GM19372 (cell line): ENCODE results near the gene ZNF274.
"Not testable (repeated sequence)": the region's sequence is repeated elsewhere in the genome, so short reads cannot be mapped to it uniquely, and the experiment has no call there.

ENCODE experiments used
- ATAC-seq: cut with Tn5 transposase; IDR thresholded peaks from one replicate; pipeline ENCODE4 v1.9.1; 2021; ENCODE audit warnings: mild to moderate bottlenecking, low read depth, moderate library complexity; ENCODE audit not compliant: unreplicated experiment

Gene ZNF274

DNA sequence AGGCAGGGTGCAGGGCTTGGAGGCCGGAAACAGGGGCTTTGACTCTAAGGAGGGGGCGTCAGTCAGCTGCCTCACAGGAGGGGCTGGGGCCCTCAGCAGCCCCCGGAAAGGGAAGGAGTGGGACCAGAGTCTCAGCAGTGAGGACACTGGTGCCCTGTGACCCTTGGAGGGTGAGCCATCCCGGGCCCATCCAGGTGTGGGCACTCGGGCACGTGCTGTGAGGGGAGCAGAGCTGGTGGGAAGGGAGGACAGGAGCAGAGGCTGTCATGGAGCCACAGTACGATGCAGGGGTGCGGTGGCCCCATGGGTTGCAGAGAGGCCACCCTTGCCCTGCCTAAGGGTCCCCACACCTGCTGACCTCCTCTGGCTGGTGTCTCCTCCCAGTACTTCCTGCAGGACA, 26.7 kb downstream of the ZNF274 start:
- ATAC-seq = no peak

DNA sequence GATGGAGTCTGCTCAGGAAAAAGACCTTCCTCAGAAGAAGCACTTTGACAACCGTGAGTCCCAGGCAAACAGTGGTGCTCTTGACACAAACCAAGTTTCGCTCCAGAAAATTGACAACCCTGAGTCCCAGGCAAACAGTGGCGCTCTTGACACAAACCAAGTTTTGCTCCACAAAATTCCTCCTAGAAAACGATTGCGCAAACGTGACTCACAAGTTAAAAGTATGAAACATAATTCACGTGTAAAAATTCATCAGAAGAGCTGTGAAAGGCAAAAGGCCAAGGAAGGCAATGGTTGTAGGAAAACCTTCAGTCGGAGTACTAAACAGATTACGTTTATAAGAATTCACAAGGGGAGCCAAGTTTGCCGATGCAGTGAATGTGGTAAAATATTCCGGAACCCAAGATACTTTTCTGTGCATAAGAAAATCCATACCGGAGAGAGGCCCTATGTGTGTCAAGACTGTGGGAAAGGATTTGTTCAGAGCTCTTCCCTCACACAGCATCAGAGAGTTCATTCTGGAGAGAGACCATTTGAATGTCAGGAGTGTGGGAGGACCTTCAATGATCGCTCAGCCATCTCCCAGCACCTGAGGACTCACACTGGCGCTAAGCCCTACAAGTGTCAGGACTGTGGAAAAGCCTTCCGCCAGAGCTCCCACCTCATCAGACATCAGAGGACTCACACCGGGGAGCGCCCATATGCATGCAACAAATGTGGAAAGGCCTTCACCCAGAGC, 29.6 kb downstream of the ZNF274 start:
- no peak for ATAC-seq

DNA sequence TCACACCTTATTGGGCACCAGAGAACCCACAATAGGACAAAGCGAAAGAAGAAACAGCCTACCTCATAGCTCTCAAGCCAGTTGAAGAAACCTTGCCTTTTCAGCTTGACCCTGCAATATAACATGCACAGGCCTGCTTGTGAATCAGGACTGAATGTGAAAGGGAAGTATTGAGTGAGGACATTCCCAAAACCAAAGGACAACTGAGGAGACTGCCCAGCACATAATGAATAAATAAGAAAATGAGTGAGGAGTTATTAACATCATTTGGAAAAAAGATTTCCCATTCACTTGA, 30.2 kb downstream of the ZNF274 start:
- ATAC-seq = no peak

DNA sequence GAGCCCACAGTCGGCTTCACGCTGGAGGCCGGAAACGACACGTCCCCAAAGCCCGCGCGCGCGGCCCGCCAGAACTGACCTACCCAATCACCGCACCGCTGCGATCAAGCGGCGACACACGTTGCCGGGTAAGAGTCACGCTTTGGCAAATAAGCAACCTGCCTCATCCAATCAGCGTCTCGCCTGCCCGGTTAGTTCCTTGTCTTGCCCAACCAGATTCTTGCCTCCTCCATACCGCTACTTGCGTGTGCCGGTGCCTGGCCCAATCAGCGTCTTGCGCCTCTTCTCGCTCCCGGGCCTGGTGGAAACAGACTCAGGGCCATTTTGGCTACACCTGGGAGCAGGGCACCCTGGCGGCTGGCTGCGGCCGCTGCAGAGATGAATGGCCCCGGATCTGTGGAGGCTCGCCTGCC, 34.2 kb downstream of the ZNF274 start:
- no peak for ATAC-seq

DNA sequence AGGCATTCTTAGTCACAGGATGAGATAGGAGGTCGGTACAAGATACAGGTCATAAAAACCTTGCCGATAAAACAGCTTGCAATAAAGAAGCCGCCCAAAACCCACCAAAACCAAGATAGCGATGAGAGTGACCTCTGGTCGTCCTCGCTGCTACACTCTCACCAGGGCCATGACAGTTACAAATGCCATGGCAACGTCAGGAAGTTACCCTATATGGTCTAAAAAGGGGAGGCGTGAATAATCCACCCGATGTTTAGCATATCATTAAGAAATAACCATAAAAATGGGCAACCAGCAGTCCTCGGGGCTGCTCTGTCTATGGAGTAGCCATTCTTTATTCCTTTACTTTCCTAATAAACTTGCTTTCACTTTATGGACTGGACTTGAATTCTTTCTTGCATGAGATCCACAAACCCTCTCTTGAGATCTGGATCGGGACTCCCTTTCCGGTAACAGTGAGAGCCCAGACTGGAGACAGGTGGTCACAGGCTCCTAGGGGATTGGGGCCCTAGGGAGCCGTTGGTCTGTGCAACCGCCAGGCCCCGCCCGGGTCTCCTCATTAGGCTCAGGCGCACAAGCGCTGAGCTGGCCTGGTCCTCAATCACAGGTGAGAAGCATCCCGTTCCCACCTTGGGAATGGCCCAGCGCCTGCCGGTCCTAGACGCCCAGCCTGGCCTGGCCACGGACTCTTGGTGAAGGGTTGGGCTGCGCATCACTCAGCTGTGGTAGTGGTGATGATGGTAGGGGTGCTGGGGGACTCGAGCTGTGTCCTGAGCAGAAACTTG, 34.9 kb downstream of the ZNF274 start:
- ATAC-seq = no peak

DNA sequence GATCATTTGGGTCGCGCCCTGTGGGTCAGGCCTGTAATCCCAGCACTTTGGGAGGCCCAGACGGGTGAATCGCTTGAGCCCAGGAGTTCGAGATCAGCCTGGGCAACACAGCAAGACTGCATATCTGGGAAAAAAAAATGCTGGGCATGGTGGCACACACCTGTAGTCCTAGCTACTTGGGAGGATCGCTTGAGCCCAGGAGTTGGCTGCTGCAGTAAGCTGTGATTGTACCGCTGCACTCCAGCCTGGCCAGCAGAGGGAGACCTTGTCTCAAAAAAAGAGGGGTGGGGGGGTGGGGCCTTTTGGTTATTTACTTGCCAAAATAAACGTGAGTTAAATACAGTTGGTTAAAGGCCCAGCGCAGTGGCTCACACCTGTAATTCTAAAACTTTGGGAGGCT, 36.0 kb downstream of the ZNF274 start:
- ATAC-seq = no peak

DNA sequence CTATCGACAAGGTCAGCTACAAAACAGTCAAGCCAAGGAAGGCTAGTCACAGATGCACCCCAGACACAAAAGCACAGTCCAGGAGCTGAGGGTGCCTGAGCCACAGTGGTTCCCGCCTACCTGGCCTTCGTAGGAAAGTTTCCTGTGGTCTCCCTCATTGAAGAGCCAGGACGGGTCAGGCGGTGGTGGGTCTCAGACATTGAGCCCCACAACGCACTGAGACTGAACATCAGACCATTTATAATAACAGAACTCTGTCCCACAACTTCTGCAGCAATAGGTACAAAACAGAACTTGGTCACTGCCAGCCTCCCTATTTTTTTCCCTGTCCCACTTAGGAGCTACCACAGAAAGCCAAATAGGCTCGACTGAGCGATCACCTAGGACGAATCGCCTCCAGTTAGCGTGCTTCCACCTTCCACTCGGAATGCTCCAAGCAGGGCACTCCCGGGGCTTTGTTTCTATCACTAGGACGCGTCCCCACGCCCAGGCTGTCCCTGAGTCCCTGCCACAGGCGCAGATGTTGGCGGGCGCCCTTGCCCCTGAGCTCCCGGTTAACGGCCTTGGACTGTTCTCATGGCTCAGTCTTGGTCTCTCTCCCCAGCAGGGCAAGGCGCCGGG, 45.2 kb downstream of the ZNF274 start:
- no peak for ATAC-seq

DNA sequence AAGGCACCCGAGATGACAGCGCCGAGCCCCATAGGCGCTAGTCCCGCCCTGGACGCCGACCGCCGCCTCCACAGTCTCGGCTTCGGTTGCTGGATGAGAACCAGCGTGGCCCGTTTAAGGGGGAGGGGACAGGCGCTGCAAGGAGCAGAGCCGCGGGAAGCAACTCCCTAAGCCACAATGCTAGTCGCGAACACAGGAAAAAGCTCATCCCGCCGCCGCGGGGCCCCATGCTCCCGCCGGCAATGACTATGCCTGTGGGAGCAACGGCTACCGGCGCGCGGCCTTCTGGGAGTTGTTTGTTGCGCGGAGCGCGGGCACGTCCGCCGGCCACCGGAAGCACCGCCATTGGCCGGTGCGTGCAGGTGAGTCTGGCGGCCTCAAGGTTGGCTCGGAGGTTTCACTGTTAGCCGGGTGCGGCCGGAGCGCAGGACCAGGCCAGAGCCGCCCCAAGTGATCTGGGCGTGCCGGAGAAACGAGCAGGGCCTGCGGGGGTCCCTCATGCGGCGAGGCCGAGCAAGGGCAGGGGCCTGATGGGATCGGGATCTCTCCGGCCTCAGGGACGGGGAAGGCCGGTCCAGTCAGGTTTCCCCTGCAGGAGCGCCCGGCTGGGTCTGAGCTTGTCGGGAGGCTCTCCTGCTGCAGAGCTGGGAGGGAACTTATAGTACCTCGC, 45.9 kb downstream of the ZNF274 start, which contains the start of gene ZNF544:
ZNF544 (plus strand) TSS at position 330 of the 670 bp plus-strand sequence. CDS start 15,110 bp downstream, outside the sequence.
- ATAC-seq = peak; percentile 92

DNA sequence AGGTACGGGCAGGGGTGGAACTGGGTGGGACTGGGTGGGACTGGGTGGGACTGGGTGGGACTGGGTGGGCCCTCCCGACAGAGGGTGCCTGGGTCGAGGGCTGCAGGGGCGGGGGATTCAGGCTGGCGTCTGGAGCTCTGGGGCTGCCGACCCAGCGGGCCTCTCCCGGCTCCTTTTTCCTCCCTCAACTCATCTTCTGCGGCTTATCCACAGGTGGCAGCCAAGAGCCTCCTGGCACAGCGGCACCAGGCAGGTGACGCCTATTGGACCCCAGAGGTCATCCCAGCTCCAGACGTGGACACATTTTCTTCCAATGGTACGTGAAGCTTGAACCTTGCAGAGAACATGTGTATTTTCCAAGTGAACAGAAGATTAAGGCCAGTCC, 46.4 kb downstream of the ZNF274 start:
- no peak for ATAC-seq

DNA sequence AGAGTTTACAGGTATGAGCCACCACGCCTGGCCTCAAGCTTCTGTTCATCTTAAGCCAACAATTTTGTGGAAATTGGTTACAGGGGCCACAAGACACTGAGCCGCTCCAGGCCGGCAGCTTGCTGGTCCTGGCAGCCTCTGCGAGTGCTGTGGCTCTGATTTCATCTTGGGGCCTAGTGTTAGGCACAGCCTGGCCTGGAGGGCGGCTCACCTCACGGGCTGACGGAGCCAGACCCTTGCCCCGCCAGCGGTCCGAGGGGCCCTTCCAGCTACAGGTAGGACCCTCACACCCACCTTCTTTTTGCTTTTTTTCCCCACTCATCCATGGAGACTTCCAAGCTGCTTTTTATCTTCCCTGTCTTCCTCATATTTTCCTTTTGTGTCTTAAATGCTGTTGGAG, 54.5 kb downstream of the ZNF274 start:
- no peak for ATAC-seq

DNA sequence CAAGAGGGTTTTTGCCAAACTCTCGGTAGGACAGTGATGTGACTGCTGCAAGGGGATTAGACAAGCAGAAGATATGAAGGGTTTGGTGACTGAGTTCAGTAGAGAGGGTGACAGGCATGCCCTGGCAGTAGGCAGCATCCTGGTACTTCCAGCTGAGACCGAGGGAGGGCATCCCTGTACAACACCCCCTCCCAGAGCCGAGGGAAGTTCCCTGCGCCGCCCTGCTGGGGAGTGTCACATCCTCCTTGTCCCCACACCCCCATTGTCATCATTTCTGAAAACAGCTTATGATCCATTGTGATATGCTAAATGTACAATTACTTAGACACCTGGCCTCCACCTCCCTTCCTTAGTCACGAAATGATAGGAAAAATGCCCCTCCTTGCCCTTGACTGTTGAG, 60.5 kb downstream of the ZNF274 start:
- no peak for ATAC-seq

DNA sequence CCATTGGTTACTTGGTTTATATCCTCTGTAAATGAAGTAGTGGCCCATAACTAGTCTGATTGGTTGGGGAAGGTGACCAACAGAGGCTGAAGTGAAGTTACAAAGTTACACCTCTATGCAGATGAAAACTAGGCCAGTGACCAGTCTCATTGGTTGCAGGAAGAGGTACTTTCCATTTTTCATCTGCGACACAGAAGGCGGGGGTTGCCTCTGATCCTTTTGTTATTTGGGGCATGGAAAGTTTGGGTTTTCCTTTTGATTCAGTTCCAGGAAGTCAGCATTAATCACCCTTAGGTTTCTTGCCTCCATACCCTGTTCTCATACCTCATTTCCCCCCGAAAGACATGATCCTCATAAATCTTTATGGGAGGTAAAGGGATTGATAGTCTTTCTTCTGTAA, 66.0 kb downstream of the ZNF274 start:
- no peak for ATAC-seq

DNA sequence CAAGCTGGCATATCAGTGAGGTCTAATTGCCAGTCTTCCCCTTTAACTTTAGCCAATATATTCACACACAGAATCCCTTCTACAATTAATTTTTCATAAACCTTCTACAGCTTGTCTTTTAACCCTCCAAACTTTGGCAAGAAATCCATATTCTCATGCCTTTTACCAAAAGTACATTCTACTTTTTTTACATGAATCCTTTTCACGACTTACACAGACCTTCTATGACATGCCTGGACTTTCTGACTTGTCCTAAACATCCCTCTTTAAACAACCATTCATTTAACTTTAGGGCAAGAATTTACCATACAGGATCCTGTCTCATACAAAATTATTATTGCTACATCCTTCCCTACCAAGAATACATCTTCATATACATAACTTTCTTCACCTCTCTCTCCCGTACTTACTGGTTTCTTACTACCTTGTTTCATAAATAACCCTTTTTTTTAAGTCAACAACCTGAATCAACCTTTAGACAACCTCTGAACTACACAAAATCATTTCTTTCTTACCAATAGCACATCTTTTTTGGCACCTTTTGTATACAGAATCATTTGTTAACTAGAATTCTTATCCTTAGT, 69.3 kb downstream of the ZNF274 start:
- ATAC-seq = no peak

DNA sequence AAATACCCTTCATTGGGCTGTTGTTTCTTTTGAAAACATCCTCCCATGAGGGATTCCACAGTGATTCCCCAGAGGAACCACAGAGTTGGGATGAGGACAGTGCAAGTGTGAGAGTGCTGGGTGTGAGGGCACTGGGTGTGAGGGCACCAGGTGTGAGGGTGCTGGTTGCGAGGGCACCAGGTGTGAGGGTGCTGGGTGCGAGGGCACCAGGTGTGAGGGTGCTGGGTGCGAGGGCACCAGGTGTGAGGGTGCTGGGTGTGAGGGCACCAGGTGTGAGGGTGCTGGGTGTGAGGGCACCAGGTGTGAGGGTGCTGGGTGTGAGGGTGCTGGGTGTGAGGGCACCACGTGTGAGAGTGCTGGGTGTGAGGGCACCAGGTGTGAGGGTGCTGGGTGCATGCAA, 75.4 kb downstream of the ZNF274 start:
- ATAC-seq = not testable (repeated sequence)

DNA sequence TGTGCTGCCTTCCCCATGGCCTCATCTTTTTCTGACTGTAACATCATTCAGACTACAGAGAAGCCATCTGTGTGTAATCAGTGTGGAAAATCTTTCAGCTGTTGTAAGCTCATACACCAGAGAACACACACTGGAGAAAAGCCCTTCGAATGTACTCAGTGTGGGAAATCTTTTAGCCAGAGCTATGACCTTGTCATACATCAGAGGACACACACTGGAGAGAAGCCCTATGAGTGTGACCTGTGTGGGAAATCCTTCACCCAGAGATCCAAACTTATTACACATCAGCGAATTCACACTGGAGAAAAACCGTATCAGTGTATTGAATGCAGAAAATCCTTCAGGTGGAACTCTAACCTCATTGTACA, 78.7 kb downstream of the ZNF274 start:
- no peak for ATAC-seq

DNA sequence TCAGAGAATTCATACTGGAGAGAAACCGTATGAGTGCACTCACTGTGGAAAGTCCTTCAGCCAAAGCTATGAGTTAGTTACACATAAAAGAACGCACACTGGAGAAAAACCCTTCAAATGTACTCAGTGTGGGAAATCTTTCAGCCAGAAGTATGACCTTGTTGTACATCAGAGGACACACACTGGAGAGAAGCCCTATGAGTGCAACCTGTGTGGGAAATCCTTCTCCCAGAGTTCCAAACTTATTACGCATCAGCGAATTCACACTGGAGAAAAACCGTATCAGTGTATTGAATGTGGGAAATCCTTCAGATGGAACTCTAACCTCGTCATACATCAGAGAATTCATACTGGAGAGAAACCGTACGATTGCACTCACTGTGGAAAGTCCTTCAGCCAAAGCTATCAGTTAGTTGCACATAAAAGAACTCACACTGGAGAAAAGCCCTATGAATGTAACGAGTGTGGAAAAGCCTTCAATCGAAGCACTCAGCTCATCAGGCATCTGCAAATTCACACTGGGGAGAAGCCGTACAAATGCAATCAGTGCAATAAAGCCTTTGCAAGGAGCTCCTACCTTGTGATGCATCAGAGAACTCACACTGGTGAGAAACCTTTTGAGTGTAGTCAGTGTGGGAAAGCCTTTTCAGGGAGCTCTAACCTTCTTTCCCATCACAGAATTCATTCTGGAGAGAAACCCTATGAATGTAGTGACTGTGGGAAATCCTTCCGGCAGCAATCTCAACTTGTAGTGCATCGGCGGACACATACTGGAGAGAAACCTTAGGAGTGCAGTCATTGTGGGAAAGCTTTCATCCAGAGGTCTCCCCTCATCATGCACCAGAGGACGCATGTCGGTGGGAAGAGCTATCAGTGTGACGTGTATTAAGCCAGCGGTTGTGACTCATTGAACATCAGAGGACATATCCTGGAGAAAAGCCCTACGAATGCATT, 79.4 kb downstream of the ZNF274 start:
- no peak for ATAC-seq

DNA sequence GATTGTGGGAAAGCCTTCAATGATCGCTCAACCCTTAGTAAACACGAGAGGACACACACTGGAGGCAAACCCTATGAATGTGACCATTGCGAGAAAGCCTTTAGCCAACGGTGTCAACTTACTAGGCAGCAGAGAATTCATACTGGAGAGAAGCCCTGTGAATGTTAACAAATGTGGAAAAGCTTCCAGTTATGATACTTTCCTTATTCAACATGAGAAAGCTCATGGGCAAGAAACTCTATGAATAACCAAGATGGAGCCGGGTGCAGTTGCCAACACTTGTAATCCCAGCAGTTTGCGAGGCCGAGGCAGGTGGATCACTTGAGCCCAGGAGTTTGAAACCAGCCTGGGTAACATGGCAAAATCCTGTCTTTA, 80.0 kb downstream of the ZNF274 start:
- ATAC-seq = no peak
